Activated effector memory CD4-positive, alpha-beta T cell treated with Interleukin-2 at 50 U/mL for 16 hours (primary cell): ENCODE results near the gene PPFIA3.
"Not testable (repeated sequence)": the region's sequence is repeated elsewhere in the genome, so short reads cannot be mapped to it uniquely, and the experiment has no call there.

Experiments used
- DNase-seq: peaks from one replicate; pipeline ENCODE4 v3.0.0-alpha.2; 2020

The PPFIA3 gene

GRCh38 chr19:49119411-49120324 is at the start of gene PPFIA3:
TSS of gene PPFIA3 (plus strand) at chr19:49119544. CDS start at chr19:49127874, 8,330 bp downstream.
- DNase-seq: no peak

DNA sequence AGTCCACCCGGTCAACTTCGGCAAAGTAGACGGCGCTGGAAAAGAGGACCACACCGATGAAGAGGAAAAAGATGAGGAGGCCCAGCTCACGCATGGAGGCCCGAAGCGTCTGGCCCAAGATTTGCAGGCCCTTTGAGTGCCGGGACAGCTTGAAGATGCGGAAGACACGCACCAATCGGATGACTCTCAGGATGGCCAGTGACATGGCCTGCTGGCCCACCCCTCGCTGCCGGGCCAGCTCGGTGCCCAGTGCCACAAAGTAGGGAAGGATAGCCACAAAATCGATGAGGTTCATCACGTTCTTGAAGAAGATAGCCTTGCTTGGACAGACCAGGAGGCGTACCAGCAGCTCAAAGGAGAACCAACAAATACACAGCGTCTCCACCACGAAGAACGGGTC is 48.9 kb upstream of the PPFIA3 start:
- DNase-seq: no peak

DNA sequence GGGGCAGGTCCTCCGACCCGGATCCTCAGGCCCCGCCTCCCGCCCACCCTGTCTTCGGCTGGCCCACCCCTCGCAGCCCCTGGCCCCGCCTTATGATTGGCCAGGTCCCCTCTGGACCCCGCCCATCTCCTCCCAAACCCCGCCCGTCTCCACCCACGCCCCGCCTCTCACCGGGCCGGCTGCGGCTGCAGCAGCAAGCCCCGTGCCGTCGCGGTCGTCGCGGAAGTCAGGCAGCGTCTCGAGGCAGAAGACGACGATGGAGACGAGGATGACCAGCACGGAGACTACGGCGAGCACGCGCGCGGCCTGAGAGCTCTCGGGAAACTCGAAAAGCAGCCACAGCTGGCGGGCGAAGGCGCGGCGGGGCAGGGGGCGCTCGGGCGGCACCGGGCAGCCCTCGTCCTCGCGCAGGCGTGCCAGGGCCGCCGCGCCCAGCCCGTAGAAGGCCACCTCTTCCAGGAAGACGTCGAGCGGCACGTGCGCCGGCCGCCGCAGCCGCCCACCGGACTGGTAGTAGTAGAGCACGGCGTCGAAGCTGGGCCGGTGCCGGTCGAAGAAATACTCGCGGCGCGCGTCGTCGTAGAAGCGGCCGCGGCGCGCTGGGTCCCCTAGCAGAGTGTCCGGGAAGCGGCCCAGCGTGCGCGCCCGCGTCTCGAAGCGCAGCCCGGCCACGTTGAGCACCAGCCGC is 47.3 kb upstream of the PPFIA3 start:
- DNase-seq: no peak

DNA sequence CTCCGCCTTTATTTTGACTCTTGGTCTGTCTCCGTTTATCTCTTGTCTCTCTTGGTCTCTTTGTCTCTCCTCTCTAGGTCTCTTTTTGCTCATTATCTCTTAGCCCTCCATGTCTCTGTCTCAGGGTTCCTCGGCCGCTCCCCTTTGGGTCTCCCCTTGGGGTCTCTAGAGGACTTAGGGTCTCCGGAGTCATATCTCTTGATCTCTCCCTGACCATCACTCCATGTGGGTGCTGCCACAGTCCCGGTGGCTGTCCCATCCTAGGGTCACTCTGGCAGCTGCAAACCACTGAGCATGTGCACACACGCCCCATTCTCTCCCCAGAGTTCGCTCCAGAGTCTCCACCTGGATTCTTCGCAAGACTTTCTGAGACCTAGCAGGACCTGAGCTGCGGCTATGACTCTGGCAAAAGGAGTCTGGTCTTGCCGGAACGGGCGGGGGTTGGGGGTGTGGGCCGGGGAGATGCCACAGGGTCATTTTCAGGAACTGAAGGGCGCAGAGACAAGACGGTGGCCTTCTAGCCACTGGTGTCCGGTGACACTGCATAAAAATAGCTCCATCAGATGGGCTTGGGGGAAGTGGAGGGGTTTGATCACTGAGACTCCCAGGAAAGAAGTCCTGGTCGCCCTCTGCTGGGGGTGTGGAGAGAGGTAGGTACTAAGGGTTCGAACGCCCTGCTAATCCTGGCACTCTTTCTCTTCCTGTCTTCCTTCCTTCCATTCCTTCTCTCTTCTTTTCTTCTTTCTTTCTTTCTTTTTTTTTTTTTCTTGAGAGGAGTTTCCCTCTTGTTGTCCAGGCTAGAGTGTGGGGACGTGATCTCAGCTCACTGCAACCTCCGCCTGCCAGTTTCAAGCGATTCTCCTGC is 45.6 kb upstream of the PPFIA3 start:
- DNase-seq: no peak

- not testable (repeated sequence) for DNase-seq
Measured at GRCh38 chr19:49074869-49075268, 44.5 kb upstream of the PPFIA3 start.

DNA sequence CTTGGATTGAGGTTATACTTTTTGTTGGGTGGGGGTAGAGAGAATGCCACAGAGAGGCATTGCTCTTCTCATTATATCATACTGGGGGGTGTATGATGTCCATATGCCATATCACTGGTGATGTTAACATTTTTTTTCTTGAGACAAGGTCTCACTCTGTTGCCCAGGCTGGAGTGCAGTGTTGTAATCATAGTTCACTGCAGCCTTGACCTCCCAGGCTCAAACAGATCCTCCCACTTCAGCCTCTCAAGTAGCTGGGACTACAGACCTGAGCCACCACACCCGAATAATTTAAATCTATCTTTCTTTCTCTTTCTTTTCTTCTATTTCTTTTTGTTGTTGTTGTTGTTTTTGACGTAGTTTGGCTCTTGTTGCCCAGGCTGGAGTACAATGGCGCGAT is 39.0 kb upstream of the PPFIA3 start:
- no peak for DNase-seq

DNA sequence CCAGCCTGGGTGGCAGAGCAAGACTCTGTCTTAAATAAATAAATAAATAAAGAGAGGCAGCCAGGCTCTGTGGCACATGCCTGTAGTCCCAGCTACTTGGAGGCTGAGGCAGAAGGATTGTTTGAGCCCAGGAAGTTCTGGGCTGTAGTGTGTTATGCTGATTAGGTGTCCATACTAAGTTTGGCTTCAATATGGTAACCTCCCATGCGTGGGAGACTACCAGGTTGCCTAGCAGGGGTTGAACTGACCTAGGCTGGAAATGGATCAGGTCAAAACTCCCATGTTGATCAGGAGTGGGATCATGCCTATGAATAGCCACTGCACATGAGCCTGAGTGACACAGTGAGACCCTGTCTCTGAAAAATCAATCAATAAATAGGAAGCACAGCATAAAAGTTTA is 38.1 kb upstream of the PPFIA3 start:
- no peak for DNase-seq

- no peak for DNase-seq
Measured at GRCh38 chr19:49084206-49085019, 34.9 kb upstream of the PPFIA3 start.

DNA sequence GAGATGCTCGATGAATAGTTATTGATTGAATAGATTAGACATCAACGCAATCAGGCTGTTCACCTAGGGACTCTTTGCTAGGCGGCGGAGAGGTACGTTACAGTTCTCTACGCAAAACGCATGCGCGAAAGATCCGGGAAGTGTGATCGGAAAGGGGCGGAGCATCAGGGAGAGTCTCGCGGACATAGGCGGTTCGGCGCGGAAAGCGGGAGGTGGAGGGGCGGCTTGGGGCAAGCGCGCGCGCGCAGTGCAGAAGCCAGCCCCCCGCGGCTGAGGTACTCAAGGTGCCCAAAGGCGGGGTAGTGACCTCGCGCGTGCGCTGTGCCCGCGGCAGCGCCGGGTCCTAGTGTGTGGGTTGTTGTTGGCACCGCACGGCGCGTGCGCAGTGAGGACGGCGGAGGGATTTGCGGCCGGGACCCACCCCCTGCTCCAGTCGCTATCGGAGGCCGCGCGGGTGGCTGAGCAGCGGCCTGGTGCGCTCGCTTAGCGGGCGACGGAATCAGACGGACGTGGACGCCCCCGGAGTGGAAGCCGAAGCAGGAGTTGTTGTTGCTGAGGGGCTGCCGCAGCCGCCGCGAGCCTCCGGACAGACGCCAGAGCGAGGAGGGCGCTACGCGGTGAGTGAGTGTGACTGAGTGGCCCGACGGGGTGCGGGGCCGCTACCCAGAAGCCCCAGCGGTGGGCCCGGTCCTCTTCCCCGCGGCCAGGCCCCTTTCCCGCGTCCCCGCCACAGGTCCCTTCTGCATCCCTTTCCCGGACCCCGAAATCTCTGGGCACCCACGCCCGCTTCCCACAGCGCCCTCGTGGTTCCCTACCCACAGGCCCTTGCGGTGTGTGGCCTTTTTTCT is 34.1 kb upstream of the PPFIA3 start, which contains the start of gene SNRNP70:
Gene SNRNP70 (plus strand): TSS at position 432 of the 848 bp plus-strand sequence. CDS start 964 bp downstream, outside the sequence.
- DNase-seq: peak; percentile 98

GRCh38 chr19:49085868-49086232 is 33.5 kb upstream of the PPFIA3 start:
- DNase-seq: no peak

DNA sequence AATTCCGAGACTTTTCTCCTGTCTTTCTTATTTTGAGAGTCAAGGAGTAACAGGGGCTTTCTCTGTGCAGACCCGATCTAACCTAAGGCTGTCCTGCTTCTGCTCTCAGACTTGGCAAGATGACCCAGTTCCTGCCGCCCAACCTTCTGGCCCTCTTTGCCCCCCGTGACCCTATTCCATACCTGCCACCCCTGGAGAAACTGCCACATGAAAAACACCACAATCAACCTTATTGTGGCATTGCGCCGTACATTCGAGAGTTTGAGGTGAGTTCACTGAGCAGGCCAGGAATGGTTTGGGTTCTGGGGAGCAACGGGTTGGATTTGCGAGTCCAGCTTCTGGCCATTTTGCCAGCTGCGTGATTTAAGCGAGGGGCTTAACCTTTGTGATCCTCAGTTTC is 33.0 kb upstream of the PPFIA3 start:
- no peak for DNase-seq

DNA sequence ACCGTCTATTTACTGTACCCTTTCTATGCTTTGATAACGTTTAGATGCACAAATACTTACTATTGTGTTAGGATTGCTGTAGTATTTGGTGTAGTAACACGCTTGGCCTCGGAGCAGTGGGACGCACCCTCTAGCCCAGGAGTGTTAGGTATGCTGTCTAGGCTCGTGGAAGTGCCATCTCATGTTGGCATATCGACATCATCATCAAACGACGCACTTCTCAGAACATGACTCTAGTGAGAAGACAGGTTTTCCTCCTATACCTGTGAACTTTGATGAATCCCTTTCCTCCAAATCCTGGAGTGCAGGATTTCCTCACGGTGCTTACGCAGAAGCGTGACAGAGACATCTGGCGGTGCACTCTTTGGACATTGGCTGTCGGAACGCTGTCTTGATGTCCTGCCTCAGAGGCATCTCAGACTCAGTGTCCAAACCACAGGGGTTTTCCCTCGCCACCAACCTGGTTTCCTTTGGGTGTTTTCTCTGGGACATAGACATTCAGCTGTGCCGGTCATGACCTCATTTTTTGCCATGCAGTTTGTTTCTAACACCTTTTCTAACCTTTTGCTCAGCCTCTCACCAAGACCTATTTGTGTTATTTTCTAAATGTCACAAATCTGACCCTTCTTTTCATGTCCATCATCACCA is 27.8 kb upstream of the PPFIA3 start:
- no peak for DNase-seq

- DNase-seq: no peak
Measured at GRCh38 chr19:49092686-49093085, 26.7 kb upstream of the PPFIA3 start.

DNA sequence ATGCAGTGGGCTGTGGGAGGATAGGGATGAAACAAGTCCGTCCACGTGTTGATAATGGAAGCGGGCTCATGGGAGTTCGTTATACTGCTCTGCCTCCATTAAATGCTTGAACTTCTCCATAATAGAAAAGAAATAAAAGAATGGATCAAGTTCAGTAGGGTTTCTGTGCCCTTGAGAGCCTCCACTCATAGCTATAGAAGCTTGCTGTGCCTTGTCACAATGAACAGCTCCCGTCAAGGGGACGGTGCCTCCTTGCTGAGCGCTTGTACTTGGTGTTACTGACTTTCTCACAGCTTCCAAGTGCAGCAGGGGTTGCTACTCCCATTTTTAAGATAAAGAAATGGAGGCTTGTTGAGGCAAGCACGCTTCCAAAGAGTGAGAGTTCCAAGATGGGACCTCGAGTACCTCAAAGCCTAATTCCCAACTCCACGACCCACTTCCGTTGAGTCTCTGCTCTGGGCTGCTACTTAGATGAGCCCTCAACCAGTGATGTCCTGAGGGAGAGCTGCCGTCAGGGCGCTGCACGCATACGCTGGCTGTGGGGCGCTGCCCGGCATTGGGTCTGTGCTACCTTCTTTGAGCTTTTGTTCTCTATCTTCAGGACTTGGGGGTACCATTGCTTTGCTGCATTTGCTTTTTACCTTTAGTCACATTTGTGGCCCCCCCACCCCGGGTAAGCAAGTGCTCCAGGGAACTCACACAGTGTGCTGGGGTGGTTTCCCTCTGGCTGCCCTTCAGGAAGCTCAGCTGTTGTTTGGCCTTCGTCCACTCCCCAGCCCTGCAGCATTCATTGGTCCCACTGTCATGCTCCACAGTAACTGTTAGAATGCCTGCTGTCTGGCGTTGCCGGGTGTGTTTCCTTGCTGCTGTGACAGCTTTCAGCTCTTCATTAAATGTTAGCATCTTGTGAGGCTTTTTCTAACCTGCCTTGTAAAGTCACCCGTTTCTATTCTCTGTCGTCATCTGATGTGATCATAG is 24.6 kb upstream of the PPFIA3 start:
- no peak for DNase-seq

GRCh38 chr19:49097453-49098288 is 21.7 kb upstream of the PPFIA3 start:
- DNase-seq: peak; percentile 61

- no peak for DNase-seq
Measured at GRCh38 chr19:49098795-49099194, 20.5 kb upstream of the PPFIA3 start.

DNA sequence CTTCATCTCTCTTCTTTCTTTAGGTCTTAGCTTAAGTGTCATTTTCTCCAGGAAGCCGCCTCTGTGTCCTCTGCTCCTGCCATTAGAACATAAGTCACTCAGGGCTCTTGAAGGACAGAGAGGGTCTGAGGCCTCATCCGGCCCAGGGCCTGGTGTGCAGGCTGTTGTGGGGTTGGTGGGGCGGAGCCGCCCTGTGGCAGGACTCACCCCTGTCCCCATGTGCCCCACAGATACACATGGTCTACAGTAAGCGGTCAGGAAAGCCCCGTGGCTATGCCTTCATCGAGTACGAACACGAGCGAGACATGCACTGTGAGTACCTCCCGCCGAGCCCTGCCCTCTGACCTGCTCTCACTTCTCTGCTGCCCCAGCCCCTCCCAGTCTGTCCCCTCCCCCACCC is 18.2 kb upstream of the PPFIA3 start:
- no peak for DNase-seq

DNA sequence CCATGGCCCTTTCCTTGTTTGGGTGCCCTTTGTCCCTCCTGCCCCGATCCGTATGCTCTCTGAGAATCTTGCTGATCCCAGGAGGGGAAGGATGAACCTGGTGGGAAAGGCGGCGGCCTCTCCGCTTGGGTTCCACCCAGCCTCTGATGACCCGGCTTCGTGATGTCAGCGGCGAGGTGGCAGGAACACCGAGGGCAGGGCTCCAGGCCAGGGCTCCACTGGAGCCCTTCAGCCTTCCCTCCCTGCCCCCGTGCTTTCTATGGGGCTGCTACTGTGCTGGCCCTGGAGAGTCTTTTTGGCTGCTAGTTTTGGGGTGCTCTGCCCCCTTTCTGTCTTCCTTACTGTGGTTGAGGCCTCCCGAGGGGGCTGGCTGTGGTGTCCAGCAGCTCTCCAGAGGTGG is 17.0 kb upstream of the PPFIA3 start:
- no peak for DNase-seq
